ENCODE measurements around the gene SORCS2.
"Not testable (repeated sequence)": the region's sequence is repeated elsewhere in the genome, so short reads cannot be mapped to it uniquely, and the experiment has no call there.

SORCS2 gene

GRCh38 chr4:7575426-7575825, 383.1 kb downstream of the SORCS2 start:
- DNase-seq: no peak

DNA sequence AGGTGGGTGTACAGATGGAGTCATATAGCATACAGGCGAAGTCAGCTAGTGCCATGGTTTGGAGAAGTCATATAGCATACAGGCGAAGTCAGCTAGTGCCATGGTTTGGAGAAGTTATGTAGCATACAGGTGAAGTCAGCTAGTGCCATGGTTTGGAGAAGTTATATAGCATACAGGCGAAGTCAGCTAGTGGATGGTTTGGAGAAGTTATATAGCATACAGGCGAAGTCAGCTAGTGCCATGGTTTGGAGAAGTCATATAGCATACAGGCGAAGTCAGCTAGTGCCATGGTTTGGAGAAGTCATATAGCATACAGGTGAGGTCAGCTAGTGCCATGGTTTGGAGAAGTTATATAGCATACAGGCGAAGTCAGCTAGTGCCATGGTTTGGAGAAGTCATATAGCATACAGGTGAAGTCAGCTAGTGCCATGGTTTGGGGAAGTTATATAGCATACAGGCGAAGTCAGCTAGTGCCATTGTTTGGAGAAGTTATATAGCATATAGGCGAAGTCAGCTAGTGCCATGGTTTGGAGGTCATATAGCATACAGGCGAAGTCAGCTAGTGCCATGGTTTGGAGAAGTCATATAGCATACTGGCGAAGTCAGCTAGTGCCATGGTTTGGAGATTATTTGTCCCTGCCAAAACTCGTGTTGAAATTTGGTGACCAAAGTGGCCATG, 385.2 kb downstream of the SORCS2 start:
- not testable (repeated sequence) for DNase-seq

- DNase-seq: no peak
These were observed 389.1 kb downstream of the SORCS2 start for GRCh38 chr4:7581477-7581876.

GRCh38 chr4:7582313-7583097, 390.2 kb downstream of the SORCS2 start:
- DNase-seq: no peak

- no peak for DNase-seq
These were observed 391.8 kb downstream of the SORCS2 start for GRCh38 chr4:7584098-7584497.

DNA sequence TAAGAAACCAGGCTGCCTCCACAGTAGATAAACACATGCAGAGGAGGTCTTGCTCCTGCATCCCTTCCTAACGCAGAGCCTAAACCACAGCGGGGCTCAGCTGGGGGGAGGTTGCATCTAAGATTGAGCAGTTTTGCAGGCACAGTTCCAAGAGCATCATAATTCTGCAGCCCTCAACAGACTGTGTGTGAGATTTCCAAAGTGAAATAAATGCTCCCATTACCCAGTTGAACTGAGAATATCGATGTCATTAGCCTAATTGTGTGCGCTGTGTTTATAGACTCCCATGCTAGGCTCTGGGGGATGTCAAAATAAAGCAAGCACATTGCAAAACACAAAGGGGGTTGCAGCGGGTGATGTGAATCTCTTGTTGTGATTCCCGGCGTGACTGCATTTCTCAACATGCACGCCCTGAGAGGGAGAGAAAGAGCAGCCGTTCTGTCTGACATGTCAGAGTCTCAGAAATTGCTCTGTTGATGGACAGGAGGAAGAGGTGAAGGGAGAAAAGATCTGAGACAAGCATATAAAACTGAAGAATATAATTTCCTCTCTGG, 392.3 kb downstream of the SORCS2 start:
- no peak for DNase-seq

GRCh38 chr4:7585768-7586167, 393.4 kb downstream of the SORCS2 start:
- no peak for DNase-seq

DNA sequence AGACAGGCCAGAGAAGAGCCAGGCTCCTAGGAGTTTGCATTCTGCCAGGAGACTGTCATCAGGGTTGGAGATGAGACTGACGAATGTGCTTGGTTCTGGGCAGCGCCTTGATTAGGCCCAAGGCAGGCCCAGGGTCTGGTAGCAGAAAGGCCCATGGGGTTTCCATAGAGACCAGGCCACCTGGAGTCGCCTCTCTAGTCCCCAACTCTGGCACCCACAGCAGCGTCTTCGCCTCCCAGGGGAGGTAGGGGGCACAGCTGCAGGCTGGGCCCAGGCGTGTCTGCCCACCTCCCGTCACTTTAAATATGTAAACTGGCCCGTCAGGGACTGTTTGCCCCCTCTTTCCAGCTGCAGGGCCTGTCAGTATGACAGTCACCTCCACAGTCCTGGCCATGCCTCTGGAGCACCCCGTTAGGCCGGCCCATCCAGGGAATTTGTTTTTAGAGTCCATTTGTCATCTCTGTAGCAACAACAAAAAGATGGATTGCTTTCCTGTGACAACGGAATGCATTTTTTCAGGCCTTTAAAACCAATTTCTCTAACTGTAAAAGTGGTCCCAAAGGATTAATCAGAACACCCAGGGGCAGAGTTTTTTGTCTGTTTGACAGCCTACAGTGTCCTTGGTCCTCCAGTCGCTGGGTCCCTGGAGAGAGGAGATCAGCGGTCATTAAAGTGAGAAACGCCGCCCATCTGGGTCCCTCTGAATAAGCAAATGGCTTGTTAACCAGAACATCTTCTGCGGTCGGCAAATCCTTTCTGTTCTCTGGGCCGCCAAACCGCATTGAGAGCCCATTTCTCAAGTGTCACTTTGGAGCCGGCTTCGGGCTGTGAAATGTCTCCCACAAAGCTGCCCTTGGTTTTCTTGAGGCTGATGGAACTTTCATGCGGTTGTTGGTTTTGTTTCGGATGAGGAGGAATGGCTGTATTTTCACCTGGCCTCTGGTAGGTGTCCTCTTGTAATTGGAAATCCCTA, 395.4 kb downstream of the SORCS2 start:
- DNase-seq: no peak

DNA sequence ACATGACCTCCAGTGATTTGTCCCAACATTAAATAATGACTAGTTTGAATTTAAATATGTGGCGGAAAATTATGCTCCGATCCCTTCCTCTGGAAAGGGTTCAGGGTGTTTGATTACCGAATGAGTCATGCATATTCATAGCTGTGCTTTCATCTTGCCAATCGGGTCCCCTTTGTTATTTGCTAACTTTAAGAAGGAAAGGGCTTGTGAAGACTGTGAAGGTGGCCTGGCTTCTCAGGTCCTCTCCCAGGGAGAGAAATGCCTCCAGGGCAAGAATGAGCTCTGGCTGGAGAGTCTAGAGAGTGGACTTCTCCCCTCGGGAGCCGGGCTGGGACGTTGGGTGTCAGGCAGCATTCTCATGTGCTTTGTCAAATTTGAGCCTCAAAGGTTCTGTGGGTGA, 397.9 kb downstream of the SORCS2 start:
- no peak for DNase-seq

- no peak for DNase-seq
These were observed 398.6 kb downstream of the SORCS2 start for GRCh38 chr4:7590899-7591298.

GRCh38 chr4:7591409-7592053, 399.2 kb downstream of the SORCS2 start:
- no peak for DNase-seq

GRCh38 chr4:7593646-7594412, 401.5 kb downstream of the SORCS2 start:
- no peak for DNase-seq

DNA sequence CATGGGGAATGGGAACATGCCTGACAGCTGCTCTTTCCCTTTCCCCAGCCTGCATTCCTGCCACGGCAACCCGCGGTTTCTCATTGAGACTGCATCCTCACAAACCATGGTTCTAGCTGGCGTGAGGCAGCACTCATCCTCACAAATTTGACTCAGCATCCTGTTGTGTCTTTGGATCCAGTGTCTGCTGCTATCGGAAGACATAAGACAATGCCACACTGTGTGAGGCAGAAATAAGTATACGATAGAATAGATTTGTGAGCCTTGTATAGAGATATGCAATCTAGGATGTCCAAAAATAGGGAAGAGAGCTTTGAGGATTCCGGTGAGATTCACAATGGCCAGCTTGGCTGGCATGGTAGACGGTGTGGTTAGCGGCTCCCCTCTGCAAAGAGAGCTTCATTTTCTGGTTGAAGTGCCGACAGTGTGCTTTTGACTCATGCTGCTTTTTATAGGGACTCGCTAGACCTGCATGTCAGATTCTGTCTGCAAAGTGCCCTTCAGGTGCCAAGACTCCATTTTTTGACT, 403.7 kb downstream of the SORCS2 start:
- DNase-seq: no peak

DNA sequence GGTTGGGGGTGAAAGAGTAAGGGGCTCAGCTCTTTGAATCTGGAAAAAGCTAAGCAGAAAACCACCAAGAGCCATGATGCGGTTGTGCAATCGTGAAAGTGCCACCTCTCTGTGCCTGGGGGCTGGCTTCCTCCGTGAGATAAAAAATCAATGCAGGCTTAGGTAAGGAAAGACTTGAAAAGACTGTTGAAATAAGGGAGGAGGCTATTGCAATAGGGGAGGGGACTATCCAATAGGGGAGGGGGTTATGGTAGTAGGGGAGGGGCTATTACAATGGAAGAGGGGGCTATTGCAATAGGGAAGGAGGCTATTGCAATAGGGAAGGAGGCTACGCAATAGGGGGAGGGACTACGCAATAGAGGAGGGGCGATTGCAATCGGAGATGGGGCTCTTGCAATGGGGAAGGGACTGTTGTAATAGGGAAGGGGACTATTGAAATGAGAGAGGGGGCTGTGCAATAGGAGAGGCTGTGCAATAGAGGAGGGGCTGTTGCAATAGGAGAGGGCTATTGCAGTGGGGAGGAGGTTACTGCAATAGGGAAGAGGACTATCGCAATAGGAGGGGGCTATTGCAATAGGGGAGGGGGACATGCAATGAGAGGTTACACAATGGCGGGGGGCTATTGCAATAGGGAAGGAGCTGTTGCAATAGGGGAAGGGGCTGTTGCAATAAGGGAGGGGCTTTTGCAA, 404.7 kb downstream of the SORCS2 start:
- no peak for DNase-seq

DNA sequence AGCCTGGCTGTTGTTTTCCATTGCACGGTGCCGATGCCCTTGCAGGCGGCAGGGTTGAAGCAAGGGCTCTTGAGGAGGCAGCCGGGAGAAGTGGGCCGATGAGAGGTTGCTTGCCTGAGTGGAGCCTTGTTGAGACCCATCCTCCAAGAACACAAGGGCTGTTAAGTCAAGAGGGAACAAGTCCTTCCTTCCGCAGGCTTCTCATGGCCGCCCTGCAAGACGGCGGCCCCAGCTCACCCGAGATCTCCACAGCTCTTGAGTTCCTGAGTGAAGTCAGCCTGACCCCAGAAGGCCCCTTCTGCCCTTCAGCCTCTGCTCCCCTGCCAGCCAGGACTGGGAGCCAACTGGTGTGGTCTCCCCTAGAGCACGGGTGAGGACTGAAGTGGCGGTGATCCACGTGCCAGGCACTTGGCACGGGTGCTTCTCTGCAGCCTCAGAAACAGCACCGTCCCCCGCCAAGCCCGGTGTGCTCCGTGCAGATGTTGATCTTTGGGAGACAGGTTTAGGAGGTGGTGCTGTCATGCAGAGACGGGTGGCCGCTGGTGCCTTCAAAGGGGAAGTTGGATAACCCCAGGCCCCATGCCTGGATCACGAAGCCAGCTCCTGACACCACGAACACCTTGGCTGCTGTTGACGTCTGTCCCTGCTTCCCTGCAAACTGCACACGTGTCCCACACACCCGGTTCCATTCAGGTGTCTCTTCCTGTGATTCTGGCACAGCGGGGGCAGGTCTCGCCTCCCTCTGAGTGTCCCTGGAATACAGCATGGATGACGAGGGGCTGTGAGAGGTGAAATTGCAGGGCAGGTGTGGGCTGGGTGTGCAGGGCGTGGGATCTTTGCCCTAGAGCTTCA, 406.8 kb downstream of the SORCS2 start:
- no peak for DNase-seq

- no peak for DNase-seq
These were observed 407.9 kb downstream of the SORCS2 start for GRCh38 chr4:7600247-7600646.

DNA sequence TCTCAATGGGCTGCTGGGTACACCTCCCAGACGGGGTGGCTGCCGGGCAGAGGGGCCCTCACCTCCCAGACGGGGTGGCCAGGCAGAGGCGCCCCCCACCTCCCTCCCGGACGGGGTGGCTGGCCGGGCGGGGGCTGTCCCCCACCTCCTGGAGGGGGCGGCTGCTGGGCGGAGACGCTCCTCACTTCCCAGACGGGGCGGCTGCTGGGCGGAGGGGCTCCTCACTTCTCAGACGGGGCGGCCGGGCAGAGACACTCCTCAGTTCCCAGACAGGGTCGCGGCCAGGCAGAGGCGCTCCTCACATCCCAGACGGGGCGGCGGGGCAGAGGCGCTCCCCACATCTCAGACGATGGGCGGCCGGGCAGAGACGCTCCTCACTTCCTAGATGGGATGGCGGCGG, 409.8 kb downstream of the SORCS2 start:
- DNase-seq: not testable (repeated sequence)

GRCh38 chr4:7607156-7607910, 415.0 kb downstream of the SORCS2 start:
- no peak for DNase-seq

GRCh38 chr4:7608046-7608445, 415.7 kb downstream of the SORCS2 start:
- no peak for DNase-seq
